ENCODE results near the gene NPHP1.
"Not testable (repeated sequence)": the region's sequence is repeated elsewhere in the genome, so short reads cannot be mapped to it uniquely, and the experiment has no call there.

Gene NPHP1

GRCh38 chr2:110126086-110126773 lies 78.6 kb downstream of the NPHP1 start:
- DNase-seq (ENCODE audit: low spot score): no peak

- no peak for DNase-seq (ENCODE audit: low spot score)
Measured at GRCh38 chr2:110124939-110125691, 79.7 kb downstream of the NPHP1 start.

GRCh38 chr2:110124038-110124825 lies 80.6 kb downstream of the NPHP1 start:
- DNase-seq (ENCODE audit: low spot score): no peak

GRCh38 chr2:110121592-110121991 lies 83.2 kb downstream of the NPHP1 start:
- no peak for DNase-seq (ENCODE audit: low spot score)

- DNase-seq (ENCODE audit: low spot score): no peak
Measured at GRCh38 chr2:110121052-110121334, 83.8 kb downstream of the NPHP1 start.

GRCh38 chr2:110120171-110121051 lies 84.4 kb downstream of the NPHP1 start:
- DNase-seq (ENCODE audit: low spot score): no peak

- no peak for DNase-seq (ENCODE audit: low spot score)
Measured at GRCh38 chr2:110116033-110116710, 88.6 kb downstream of the NPHP1 start.

- DNase-seq (ENCODE audit: low spot score): no peak
Measured at GRCh38 chr2:110115291-110116032, 89.4 kb downstream of the NPHP1 start, which contains the start of gene MALL. MALL (minus strand) TSS chr2:110115822; CDS start chr2:110115792, 30 bp downstream.

- no peak for DNase-seq (ENCODE audit: low spot score)
Measured at GRCh38 chr2:110114831-110115255, 90.0 kb downstream of the NPHP1 start.

GRCh38 chr2:110113961-110114591 lies 90.7 kb downstream of the NPHP1 start:
- no peak for DNase-seq (ENCODE audit: low spot score)

GRCh38 chr2:110108291-110108690 lies 96.5 kb downstream of the NPHP1 start:
- DNase-seq (ENCODE audit: low spot score): not testable (repeated sequence)

GRCh38 chr2:110107092-110108079 lies 97.4 kb downstream of the NPHP1 start:
- DNase-seq (ENCODE audit: low spot score): no peak

GRCh38 chr2:110106642-110107041 lies 98.2 kb downstream of the NPHP1 start:
- DNase-seq (ENCODE audit: low spot score): no peak

GRCh38 chr2:110105608-110106467 lies 99.0 kb downstream of the NPHP1 start:
- DNase-seq (ENCODE audit: low spot score): no peak

GRCh38 chr2:110105183-110105582 lies 99.6 kb downstream of the NPHP1 start:
- DNase-seq (ENCODE audit: low spot score): no peak

- DNase-seq (ENCODE audit: low spot score): no peak
Measured at GRCh38 chr2:110104025-110104771, 100.6 kb downstream of the NPHP1 start.
